Astrocyte (in vitro differentiated cells and primary cell): ENCODE data around the gene TIAM2.

Experiments used
- CTCF ChIP-seq: IDR thresholded peaks from 2 replicates; pipeline ENCODE4 v1.5.1; 2011; ENCODE audit warnings: low read depth, mild to moderate bottlenecking, inconsistent platforms, low read length, moderate library complexity; ENCODE audit not compliant: insufficient read depth
- EZH2 ChIP-seq: IDR thresholded peaks from 2 replicates; pipeline ENCODE4 v1.6.1; 2012; ENCODE audit warnings: mild to moderate bottlenecking, low read length, inconsistent platforms; ENCODE audit not compliant: insufficient read depth

GRCh38 chr6:155033021-155033791, 38.1 kb downstream of the TIAM2 start:
- TF ChIP-seq CTCF (no peak), EZH2 (no peak)
